ENCODE data around the gene NR4A2.

DNA sequence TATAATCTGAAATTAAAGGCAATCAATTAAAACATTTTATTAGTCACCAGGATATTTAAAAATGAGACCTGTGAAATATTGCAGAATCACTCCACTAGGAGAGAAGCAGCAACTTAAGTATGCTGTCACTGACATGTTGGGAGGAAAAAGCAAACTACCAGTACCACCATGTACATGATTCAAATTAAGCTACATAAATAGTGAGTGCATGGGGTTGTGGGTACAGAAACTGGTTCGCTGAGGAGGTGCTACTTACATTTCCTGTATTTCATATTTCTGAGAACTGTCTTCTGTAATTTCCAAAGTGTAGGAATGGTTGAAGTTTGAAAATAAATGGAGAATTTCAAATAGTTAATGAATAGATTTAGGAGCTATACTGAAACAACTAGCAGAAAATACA, 7.9 kb upstream of the NR4A2 start:
- TF ChIP-seq POLR2A (IDR thresholded peaks at IDR 0.05), result no peak
- TF ChIP-seq, protein P1, sequence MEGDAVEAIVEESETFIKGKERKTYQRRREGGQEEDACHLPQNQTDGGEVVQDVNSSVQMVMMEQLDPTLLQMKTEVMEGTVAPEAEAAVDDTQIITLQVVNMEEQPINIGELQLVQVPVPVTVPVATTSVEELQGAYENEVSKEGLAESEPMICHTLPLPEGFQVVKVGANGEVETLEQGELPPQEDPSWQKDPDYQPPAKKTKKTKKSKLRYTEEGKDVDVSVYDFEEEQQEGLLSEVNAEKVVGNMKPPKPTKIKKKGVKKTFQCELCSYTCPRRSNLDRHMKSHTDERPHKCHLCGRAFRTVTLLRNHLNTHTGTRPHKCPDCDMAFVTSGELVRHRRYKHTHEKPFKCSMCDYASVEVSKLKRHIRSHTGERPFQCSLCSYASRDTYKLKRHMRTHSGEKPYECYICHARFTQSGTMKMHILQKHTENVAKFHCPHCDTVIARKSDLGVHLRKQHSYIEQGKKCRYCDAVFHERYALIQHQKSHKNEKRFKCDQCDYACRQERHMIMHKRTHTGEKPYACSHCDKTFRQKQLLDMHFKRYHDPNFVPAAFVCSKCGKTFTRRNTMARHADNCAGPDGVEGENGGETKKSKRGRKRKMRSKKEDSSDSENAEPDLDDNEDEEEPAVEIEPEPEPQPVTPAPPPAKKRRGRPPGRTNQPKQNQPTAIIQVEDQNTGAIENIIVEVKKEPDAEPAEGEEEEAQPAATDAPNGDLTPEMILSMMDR (IDR thresholded peaks at IDR 0.05), result no peak
